ENCODE measurements around the gene RMDN2.
"Not testable (repeated sequence)": the region's sequence is repeated elsewhere in the genome, so short reads cannot be mapped to it uniquely, and the experiment has no call there.

Gene RMDN2

DNA sequence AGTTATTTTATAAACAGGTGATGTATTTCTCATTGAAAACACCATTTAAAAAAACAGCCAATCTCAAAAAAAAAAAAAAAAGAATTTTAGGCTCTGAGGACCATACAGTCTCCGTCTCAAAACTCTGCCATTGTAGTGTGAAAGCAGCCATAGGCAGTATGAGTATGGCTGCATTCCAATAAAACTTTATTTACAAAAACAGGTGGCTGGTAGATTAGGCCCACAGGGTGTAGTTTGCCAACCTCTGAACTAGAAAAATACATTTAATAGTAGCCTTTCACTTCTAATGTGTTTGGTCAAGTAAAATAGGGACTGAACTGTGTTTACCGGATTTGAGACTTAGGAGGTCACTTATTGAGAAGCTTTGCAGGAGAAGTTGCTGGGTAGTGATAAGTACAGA, 19.2 kb downstream of the RMDN2 start:
- H3K4me3 ChIP-seq (ENCODE audit: control insufficient read depth, low read depth, low read length) = no peak overlapping the region

DNA sequence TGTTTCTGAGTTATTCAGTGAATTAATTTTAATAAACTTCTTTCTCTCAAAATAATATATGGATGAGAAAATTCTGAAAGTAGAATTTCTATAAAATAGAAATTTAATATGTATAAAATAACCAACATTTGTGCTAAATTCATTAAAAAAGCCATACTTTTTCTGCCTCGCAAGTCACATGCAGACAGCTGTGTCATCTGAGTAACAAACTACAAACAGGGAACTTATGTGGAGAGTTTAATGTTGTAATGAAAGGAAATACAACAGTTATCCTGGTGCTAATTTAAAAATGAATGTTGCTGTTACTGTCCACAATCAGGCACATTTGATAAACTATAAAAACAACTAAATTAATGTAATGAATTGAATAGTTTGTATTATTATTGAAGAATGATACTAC, 22.2 kb downstream of the RMDN2 start:
- TF ChIP-seq, protein P1, sequence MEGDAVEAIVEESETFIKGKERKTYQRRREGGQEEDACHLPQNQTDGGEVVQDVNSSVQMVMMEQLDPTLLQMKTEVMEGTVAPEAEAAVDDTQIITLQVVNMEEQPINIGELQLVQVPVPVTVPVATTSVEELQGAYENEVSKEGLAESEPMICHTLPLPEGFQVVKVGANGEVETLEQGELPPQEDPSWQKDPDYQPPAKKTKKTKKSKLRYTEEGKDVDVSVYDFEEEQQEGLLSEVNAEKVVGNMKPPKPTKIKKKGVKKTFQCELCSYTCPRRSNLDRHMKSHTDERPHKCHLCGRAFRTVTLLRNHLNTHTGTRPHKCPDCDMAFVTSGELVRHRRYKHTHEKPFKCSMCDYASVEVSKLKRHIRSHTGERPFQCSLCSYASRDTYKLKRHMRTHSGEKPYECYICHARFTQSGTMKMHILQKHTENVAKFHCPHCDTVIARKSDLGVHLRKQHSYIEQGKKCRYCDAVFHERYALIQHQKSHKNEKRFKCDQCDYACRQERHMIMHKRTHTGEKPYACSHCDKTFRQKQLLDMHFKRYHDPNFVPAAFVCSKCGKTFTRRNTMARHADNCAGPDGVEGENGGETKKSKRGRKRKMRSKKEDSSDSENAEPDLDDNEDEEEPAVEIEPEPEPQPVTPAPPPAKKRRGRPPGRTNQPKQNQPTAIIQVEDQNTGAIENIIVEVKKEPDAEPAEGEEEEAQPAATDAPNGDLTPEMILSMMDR (IDR thresholded peaks at IDR 0.05; ENCODE audit: control insufficient read depth, insufficient read depth, low read depth, low read length, missing control alignments) = no peak
- H3K4me3 ChIP-seq (ENCODE audit: control insufficient read depth, low read depth, low read length) = no peak overlapping the region
- DNase-seq (ENCODE audit: low read depth) = no peak

More for the DNA sequence above, 19.2 kb downstream of the RMDN2 start:
- TF ChIP-seq, protein P1 (IDR thresholded peaks at IDR 0.05; ENCODE audit: control insufficient read depth, insufficient read depth, low read depth, low read length, missing control alignments) = no peak
- no peak for DNase-seq (ENCODE audit: low read depth)

DNA sequence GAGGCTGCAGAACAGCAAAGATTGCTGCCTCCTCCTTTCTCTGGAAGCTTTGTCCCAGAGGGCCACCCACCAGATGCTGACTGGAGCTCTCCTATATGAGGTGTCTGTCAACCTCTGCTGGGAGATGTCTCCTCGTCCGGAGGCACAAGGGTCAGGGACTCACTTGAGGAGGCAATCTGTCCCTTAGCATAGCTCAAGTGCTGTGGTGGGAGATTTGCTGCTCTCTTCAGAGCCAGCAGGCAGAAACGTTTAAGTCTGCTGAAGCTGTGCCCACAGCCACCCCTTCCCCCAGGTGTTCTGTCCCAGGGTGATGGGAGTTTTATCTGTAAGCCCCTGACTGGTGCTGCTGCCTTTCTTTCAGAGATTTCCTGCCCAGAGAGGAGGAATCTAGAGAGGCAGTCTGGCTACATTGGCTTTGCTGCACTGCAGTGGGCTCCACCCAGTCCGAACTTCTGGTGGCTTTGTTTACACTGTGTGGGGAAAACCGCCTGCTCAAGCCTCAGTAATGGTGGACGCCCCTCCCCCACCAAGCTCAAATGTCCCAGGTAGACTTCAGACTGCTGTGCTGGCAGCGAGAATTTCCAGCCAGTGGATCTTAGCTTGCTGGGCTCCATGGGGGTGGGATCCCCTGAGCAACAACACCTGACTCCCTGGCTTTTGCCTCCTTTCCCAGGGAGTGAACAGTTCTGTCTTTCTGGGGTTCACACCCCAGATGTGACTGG, 37.1 kb downstream of the RMDN2 start:
- not testable (repeated sequence) for DNase-seq (ENCODE audit: low read depth); H3K4me3 ChIP-seq (ENCODE audit: control insufficient read depth, low read depth, low read length)

DNA sequence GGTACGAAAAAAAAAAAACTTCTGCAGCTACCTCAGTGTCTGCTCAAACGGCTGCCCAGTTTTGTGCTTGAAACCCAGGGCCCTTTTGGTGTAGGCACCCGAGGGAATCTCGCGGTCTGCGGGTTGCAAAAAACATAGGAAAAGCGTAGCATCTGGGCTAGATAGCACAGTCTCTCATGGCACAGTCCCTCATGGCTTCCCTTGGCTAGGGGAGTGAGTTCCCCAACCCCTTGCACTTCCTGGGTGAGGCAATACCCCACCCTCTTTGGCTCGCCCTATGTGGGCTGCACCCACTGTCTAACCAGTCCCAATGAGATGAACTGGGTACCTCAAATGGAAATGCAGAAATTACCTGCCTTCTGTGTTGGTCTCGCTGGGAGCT, 37.6 kb downstream of the RMDN2 start:
- DNase-seq (ENCODE audit: low read depth) = not testable (repeated sequence)

DNA sequence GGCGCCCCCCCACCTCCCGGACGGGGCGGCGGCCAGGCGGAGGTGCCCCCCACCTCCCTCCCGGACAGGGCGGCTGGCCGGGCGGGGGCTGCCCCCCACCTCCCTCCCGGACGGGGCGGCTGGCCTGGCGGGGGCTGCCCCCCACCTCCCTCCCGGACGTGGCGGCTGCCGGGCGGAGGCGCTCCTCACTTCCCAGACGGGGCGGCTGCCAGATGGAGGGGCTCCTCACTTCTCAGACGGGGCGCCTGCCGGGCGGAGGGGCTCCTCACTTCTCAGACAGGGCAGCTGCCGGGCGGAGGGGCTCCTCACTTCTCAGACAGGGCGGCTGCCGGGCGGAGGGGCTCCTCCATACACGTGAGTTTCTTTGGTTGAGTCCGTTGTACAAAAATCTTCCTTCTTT, 38.8 kb downstream of the RMDN2 start:
- not testable (repeated sequence) for DNase-seq (ENCODE audit: low read depth)

More for the DNA sequence above, 37.6 kb downstream of the RMDN2 start:
- not testable (repeated sequence) for H3K4me3 ChIP-seq (ENCODE audit: control insufficient read depth, low read depth, low read length)

DNA sequence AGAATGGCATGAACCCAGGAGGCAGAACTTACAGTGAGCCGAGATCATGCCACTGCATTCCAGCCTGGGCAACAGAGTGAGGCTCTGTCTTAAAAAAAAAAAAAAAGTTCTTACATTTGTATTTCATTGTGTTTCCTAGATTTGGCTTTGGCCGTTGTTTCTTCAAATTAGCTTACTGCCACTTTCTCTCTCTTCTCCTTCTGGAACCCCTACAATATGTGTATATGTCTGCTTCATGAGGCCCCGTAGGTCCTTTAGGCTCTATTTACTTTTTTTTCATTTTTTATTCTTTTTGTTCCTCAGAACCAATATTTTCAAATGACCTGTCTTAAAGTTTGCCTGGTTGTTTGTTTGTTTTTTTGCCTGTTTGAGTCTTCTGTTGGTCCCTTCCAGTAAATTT, 41.2 kb downstream of the RMDN2 start:
- H3K4me3 ChIP-seq (ENCODE audit: control insufficient read depth, low read depth, low read length) = no peak overlapping the region
- TF ChIP-seq, protein P1 (IDR thresholded peaks at IDR 0.05; ENCODE audit: control insufficient read depth, insufficient read depth, low read depth, low read length, missing control alignments) = no peak
- DNase-seq (ENCODE audit: low read depth) = no peak

More for the DNA sequence above, 38.8 kb downstream of the RMDN2 start:
- not testable (repeated sequence) for H3K4me3 ChIP-seq (ENCODE audit: control insufficient read depth, low read depth, low read length)

DNA sequence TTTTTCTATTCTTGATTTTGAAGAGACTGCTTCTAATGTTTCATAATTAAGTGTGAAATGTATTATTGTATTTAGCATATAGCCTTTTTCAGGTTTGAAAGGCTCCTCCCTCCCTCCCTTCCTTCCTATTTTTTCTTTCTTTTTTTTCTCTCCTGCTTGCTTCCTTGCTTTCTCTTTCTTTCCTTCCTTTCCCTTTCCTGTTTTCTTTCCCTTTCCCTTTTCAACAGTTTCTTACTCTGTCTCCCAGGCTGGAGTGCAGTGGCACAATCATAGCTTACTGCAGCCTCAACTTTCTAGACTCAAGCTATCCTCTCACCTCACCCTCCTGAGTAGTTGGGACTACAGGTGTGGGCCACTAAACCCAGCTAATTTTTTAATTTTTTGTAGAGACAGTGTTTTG, 44.6 kb downstream of the RMDN2 start:
- H3K4me3 ChIP-seq (ENCODE audit: control insufficient read depth, low read depth, low read length) = no peak overlapping the region

DNA sequence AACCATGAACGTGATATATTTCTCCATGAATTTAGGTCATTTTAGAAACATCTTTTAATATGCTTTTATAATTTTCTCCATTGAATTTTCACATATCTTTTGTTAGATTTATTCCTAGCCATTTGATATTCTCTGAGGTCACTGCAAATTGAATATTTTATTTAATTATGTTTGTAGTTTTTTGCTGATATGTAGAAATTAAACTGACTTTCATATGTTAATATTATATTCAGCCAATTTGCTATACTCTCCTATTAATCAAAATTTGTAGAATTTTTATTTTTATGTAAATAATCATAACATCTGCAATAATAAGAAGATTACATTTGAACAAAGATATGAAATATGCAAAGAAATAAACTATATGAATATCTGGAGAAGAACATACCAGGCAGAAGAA, 46.9 kb downstream of the RMDN2 start:
- no peak overlapping the region for H3K4me3 ChIP-seq (ENCODE audit: control insufficient read depth, low read depth, low read length)
- no peak for DNase-seq (ENCODE audit: low read depth)
- TF ChIP-seq, protein P1 (IDR thresholded peaks at IDR 0.05; ENCODE audit: control insufficient read depth, insufficient read depth, low read depth, low read length, missing control alignments) = no peak

More for the DNA sequence above, 44.6 kb downstream of the RMDN2 start:
- TF ChIP-seq, protein P1 (IDR thresholded peaks at IDR 0.05; ENCODE audit: control insufficient read depth, insufficient read depth, low read depth, low read length, missing control alignments) = no peak
- no peak for DNase-seq (ENCODE audit: low read depth)
